CD4-positive, alpha-beta memory T cell (primary cell): ENCODE measurements around the gene KIDINS220. TPM values are rescaled to one million over a fixed set of nuclear protein-coding genes. Genes with fewer than 3 reads are reported as not detected.

ENCODE experiments used
- CTCF ChIA-PET: fragments of 350-600 bp; sonication (Branson Sonifier 250); formaldehyde crosslinking; loops from one replicate; lab custom pipeline; 2021; ENCODE audit warnings: inconsistent platforms; ENCODE audit not compliant: partially characterized antibody; lab: Charles Lee
- POLR2A ChIA-PET: fragments of 350-600 bp; sonication (Branson Sonifier 250); formaldehyde crosslinking; loops from one replicate; lab custom pipeline; 2021; ENCODE audit not compliant: partially characterized antibody; lab: Charles Lee
- DNase-seq, 5 donors: peaks; one replicate each; pipeline versions ENCODE4 v3.0.0 to v3.0.0-alpha.2; 2020 to 2022; ENCODE audit warnings: mixed read lengths in 1 of 5
- H3K27ac ChIP-seq: one replicate; pipeline ENCODE4 v1.7.0; 2013; ENCODE audit warnings: low read depth, low read length
- H3K27me3 ChIP-seq: 2 replicates; pipeline ENCODE4 v1.7.0; 2013; ENCODE audit warnings: mild to moderate bottlenecking, low read length, moderate library complexity; ENCODE audit not compliant: insufficient read depth
- H3K36me3 ChIP-seq: 2 replicates; pipeline ENCODE4 v1.7.0; 2013; ENCODE audit warnings: mild to moderate bottlenecking, low read length, moderate library complexity; ENCODE audit not compliant: insufficient read depth
- H3K4me1 ChIP-seq: 2 replicates; pipeline ENCODE4 v1.7.0; 2013; ENCODE audit warnings: mild to moderate bottlenecking, low read length, moderate library complexity; ENCODE audit not compliant: insufficient read depth
- H3K4me3 ChIP-seq, 2 donors: one replicate each; pipeline ENCODE4 v1.7.0; 2013; ENCODE audit warnings: low read length in 2 of 2, mild to moderate bottlenecking in 1 of 2
- H3K9me3 ChIP-seq, 2 donors: one replicate each; pipeline ENCODE4 v1.7.0; 2013; ENCODE audit warnings: low read length in 2 of 2, control low read depth in 1 of 2; ENCODE audit not compliant: control insufficient read depth in 1 of 2
- H3K27ac Mint-ChIP-seq, 7 donors: one replicate each; pipeline ENCODE4 v1.8.0; 2020 to 2021; ENCODE audit warnings: mixed read lengths in 7 of 7, mild to moderate bottlenecking in 6 of 7, inconsistent platforms in 3 of 7, moderate library complexity in 3 of 7
- H3K27me3 Mint-ChIP-seq, 2 donors: one replicate each; pipeline ENCODE4 v1.8.0; 2020 to 2021; ENCODE audit warnings: mixed read lengths in 2 of 2
- H3K36me3 Mint-ChIP-seq, 2 donors: one replicate each; pipeline ENCODE4 v1.8.0; 2020 to 2021; ENCODE audit warnings: mixed read lengths in 2 of 2, inconsistent platforms in 1 of 2, mild to moderate bottlenecking in 1 of 2
- H3K4me1 Mint-ChIP-seq, 4 donors: one replicate each; pipeline ENCODE4 v1.8.0; 2020 to 2021; ENCODE audit warnings: mixed read lengths in 4 of 4, mild to moderate bottlenecking in 1 of 4
- H3K4me3 Mint-ChIP-seq, 8 donors: one replicate each; pipeline ENCODE4 v1.8.0; 2020 to 2021; ENCODE audit warnings: mixed read lengths in 8 of 8, mild to moderate bottlenecking in 7 of 8, moderate library complexity in 6 of 8, inconsistent platforms in 3 of 8
- H3K9me3 Mint-ChIP-seq, 8 donors: one replicate each; pipeline ENCODE4 v1.8.0; 2020 to 2021; ENCODE audit warnings: mixed read lengths in 8 of 8, mild to moderate bottlenecking in 5 of 8, inconsistent platforms in 3 of 8, moderate library complexity in 1 of 8
- intact Hi-C: fragments of 100-400 bp; cut with micrococcal nuclease; formaldehyde crosslinking; loops from one replicate; pipeline ENCODE4 v1.15.1; 2023
- polyA plus RNA-seq, 2 donors: library from polyadenylated mRNA; unstranded; fragments of 300-500 nt; fragmentation: Illumina TruSeq; gene quantifications; one replicate each; pipeline ENCODE4 v1.2.3, GENCODE V29; 2021
- total RNA-seq, 2 experiments: library from RNA; stranded (reverse); gene quantifications; one replicate each; pipeline ENCODE4 v1.2.3, GENCODE V29; 2021

The KIDINS220 gene
- total and polyA plus RNA-seq, 4 experiments from 2014 or later = 15.0 to 52.3 (median 39.8) TPM

DNA sequence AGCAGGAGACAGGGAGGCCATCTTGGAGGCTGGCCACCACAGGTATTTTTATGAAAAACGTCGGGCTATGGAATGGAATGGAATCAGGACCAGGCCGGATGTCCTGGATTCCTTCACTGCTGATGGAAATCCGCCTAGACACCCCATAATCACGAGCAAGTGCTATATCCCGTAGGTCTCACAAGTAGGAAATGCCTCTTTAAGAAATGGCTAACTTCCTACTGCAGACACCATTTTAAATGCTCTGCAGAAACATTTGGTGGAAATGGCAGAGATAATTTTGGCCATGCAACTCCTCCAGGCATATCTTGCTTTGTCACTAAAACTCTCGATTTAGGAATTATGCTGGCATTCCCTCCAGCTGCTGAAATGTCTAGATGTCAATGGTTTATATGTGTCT, 137.6 kb downstream of the KIDINS220 start:
- POLR2A ChIA-PET = no interaction called here
- Histone ChIP-seq H3K4me1 (no peaks in the 10 kb centered on the region), H3K4me3 (no peak overlapping the region), H3K9me3 (no peaks in the 10 kb centered on the region), H3K36me3 (no peaks in the 10 kb centered on the region), H3K27ac (no peak overlapping the region), H3K27me3 (no peaks in the 10 kb centered on the region)
- H3K27ac Mint-ChIP-seq = no peak overlapping the region
- no peak overlapping the region for H3K4me3 Mint-ChIP-seq
- no peak for DNase-seq
- intact Hi-C loops = no loop called here
- peaks cover 0 to 4% of the 10 kb centered on the region in 2 donors for H3K27me3 Mint-ChIP-seq
- H3K9me3 Mint-ChIP-seq = peaks cover 0 to 6% (median 0%) of the 10 kb centered on the region in 8 donors
- H3K36me3 Mint-ChIP-seq = no peaks in the 10 kb centered on the region
- H3K4me1 Mint-ChIP-seq = no peaks in the 10 kb centered on the region
- CTCF ChIA-PET = no interaction called here

DNA sequence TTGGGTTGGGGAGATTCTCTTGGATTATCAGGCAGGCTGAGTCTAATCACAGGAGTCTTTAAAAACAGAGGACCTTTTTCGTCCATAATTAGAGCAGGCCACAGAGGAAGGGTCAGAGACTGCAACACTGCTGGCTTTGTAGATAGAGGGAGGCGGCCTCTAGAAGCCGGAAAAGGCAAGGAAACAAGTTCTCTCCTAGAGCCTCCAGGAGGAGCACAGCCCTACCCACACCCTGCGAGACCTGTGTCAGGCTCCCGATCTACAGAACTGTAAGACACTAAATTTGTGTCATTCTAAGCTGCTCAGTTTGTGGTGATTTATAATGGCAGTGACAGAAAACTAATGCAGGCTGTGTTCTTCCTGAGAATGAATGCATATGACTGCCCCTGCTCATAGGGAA, 140.2 kb downstream of the KIDINS220 start:
- Histone ChIP-seq H3K27me3 (peaks cover 3% of the 10 kb centered on the region), H3K4me3 (no peak overlapping the region), H3K27ac (no peak overlapping the region), H3K4me1 (peaks cover 7% of the 10 kb centered on the region), H3K36me3 (no peaks in the 10 kb centered on the region), H3K9me3 (no peaks in the 10 kb centered on the region)
- Mint-ChIP-seq H3K4me3 (no peak overlapping the region), H3K4me1 (peaks cover 0 to 5% (median 3%) of the 10 kb centered on the region in 4 donors), H3K9me3 (peaks cover 0 to 6% (median 0%) of the 10 kb centered on the region in 8 donors), H3K27ac (no peak overlapping the region), H3K36me3 (no peaks in the 10 kb centered on the region), H3K27me3 (peaks cover 4 to 7% of the 10 kb centered on the region in 2 donors)
- intact Hi-C loops = no loop called here
- ChIA-PET CTCF (interaction anchor here (1.2 kb wide), 1 partner anchor 9 kb away, joined by 4 read pairs; no protein-coding TSS in a partner anchor), POLR2A (no interaction called here)
- no peak for DNase-seq

DNA sequence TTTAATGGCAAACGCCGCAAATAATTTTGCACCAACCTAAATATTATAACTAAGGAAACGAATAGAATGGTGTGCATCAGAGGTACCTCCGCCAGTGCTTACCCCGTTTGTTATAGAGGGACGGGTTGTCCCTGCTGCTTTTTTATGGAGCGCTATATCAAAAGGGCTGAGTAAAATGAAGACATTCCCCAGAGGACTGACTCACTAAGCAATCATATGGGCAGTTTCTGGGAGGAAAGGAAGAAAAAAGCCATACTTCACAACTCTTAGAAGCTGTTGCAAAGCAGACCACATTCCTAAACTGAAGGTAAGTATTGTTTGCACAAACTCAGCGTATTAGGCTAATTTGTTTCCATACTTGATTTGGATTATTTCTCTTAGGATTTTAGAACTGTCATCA, 142.7 kb downstream of the KIDINS220 start:
- POLR2A ChIA-PET = no interaction called here
- H3K27ac ChIP-seq = no peak overlapping the region
- peaks cover 7% of the 10 kb centered on the region for H3K4me1 ChIP-seq
- H3K4me3 Mint-ChIP-seq = no peak overlapping the region
- H3K9me3 Mint-ChIP-seq = peaks cover 0 to 6% (median 0%) of the 10 kb centered on the region in 8 donors
- H3K4me3 ChIP-seq = no peak overlapping the region
- no peak for DNase-seq
- no peaks in the 10 kb centered on the region for H3K36me3 ChIP-seq
- peaks cover 12% of the 10 kb centered on the region for H3K27me3 ChIP-seq
- no peaks in the 10 kb centered on the region for H3K36me3 Mint-ChIP-seq
- H3K27me3 Mint-ChIP-seq = peaks cover 14 to 17% of the 10 kb centered on the region in 2 donors
- CTCF ChIA-PET = no interaction called here
- no peaks in the 10 kb centered on the region for H3K9me3 ChIP-seq
- H3K4me1 Mint-ChIP-seq = peaks cover 3 to 5% (median 4%) of the 10 kb centered on the region in 4 donors
- intact Hi-C loops = no loop called here
- no peak overlapping the region for H3K27ac Mint-ChIP-seq

DNA sequence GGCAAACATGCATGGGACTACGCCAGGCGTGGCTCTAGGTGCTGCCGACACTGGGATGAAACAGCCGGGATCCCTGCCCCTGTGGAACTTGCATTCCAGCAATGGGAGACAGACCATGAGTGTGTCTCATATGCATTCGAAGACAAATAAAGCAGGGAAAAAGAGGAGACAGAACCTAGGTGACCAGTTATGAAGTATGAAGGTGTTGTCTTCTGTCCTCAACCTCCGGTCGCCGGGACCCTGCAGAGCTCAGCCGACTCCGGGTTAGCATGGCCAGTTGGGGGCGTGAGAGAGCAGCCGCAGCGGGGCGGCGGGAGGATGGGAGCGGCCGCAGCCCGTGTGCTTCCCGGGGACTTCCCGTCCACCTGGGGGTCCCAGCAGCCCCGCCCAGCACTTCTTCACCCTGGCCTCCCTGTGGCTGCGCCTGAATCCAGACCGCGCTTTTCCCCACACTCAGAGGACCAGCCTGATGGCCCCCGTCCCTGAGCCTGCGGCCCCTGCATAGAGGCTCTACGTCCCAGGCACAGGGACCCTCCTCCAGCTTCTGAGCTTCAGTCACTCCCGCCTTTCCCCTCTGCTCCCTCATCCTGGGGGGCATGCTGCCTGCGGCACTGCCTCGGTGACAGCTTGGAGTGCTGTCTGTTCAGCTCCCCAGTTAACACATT, 144.1 kb downstream of the KIDINS220 start:
- Histone ChIP-seq H3K4me1 (peaks cover 7% of the 10 kb centered on the region), H3K4me3 (no peak overlapping the region), H3K27me3 (peaks cover 12% of the 10 kb centered on the region), H3K27ac (no peak overlapping the region), H3K36me3 (no peaks in the 10 kb centered on the region), H3K9me3 (no peaks in the 10 kb centered on the region)
- POLR2A ChIA-PET = no interaction called here
- H3K9me3 Mint-ChIP-seq = peaks cover 0 to 6% (median 0%) of the 10 kb centered on the region in 8 donors
- peak in 1 of 5 donors; percentile 28 for DNase-seq
- H3K27me3 Mint-ChIP-seq = peaks cover 17 to 18% of the 10 kb centered on the region in 2 donors
- no peaks in the 10 kb centered on the region for H3K36me3 Mint-ChIP-seq
- H3K27ac Mint-ChIP-seq = no peak overlapping the region
- H3K4me1 Mint-ChIP-seq = peaks cover 3 to 5% (median 4%) of the 10 kb centered on the region in 4 donors
- CTCF ChIA-PET = interaction anchor here (1.0 to 2.3 kb wide), 2 partner anchors 8 to 1265 kb away, joined by 3 to 6 read pairs; no protein-coding TSS in a partner anchor
- H3K4me3 Mint-ChIP-seq = peak overlapping the region in 3 of 8 donors; percentile 25 to 33 (median 31)
- intact Hi-C loops = no loop called here

DNA sequence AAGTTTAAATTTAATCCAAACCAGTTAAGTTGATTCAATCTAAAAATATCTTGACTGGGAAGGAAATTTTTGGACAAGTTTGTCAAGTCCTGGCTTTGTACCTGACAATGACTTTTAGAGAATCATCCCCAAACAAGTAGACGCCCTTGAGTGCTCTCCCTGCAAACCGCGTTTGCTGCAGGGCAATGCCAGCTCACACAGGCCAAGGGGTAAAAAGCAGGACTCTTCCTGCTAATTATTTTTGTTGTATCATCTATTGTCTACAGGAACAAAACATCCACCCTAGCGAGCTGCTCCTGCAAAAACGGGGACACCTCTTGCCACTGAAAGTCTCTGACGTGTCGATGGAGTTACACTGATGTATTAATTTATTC, 144.6 kb downstream of the KIDINS220 start:
- peaks cover 3 to 5% (median 4%) of the 10 kb centered on the region in 4 donors for H3K4me1 Mint-ChIP-seq
- no peak for DNase-seq
- intact Hi-C loops = no loop called here
- POLR2A ChIA-PET = interaction anchor here (0.6 kb wide), 1 partner anchor 1020 kb away, joined by 4 read pairs; no protein-coding TSS in a partner anchor
- Histone ChIP-seq H3K27ac (no peak overlapping the region), H3K9me3 (no peaks in the 10 kb centered on the region), H3K36me3 (no peaks in the 10 kb centered on the region), H3K27me3 (peaks cover 12% of the 10 kb centered on the region), H3K4me1 (peaks cover 7% of the 10 kb centered on the region), H3K4me3 (no peak overlapping the region)
- peaks cover 0 to 4% (median 0%) of the 10 kb centered on the region in 8 donors for H3K9me3 Mint-ChIP-seq
- H3K4me3 Mint-ChIP-seq = peak overlapping the region in 1 of 8 donors; percentile 17
- CTCF ChIA-PET = interaction anchor here (1.0 to 2.3 kb wide), 2 partner anchors 8 to 1265 kb away, joined by 3 to 6 read pairs; no protein-coding TSS in a partner anchor
- no peaks in the 10 kb centered on the region for H3K36me3 Mint-ChIP-seq
- H3K27me3 Mint-ChIP-seq = peaks cover 17 to 18% of the 10 kb centered on the region in 2 donors
- H3K27ac Mint-ChIP-seq = no peak overlapping the region

DNA sequence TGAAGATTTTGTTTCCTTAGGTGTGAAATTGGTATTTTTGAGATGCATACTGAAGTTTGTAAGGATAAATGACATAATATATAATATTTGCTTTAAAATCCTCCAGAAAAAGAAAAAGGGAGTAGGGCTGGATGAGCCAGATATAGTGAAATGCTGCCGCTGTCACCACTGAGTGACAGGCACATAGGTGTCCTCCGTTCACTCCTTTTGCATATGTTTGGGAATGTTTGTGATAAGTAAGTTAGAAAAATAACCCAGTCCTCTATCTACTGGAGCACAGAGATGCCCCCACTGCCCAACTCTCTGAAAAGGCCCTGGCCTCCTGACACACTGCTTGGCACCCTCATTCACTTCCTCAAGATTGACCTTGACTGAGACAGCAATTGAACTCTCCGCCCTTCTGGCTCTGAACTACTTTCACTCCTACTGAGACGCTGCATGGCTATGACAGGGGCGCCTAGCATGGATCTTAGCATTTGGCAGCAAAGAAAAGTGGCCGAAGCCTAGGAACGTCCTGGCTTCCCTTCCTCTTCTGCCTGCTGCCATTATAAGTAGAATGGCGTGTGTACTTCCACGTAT, 145.5 kb downstream of the KIDINS220 start:
- ChIA-PET POLR2A (no interaction called here), CTCF (interaction anchor here (2.3 kb wide), 1 partner anchor 1264 kb away, joined by 6 read pairs; no protein-coding TSS in a partner anchor)
- intact Hi-C loops = no loop called here
- H3K4me1 ChIP-seq = peaks cover 7% of the 10 kb centered on the region
- H3K9me3 Mint-ChIP-seq = peaks cover 0 to 4% (median 0%) of the 10 kb centered on the region in 8 donors
- no peak overlapping the region for H3K27ac ChIP-seq
- H3K27ac Mint-ChIP-seq = no peak overlapping the region
- DNase-seq = no peak
- H3K4me3 ChIP-seq = no peak overlapping the region
- H3K4me1 Mint-ChIP-seq = peaks cover 3 to 5% (median 4%) of the 10 kb centered on the region in 4 donors
- no peaks in the 10 kb centered on the region for H3K9me3 ChIP-seq
- H3K36me3 ChIP-seq = no peaks in the 10 kb centered on the region
- H3K4me3 Mint-ChIP-seq = no peak overlapping the region
- H3K27me3 Mint-ChIP-seq = peaks cover 17 to 18% of the 10 kb centered on the region in 2 donors
- H3K36me3 Mint-ChIP-seq = no peaks in the 10 kb centered on the region
- peaks cover 12% of the 10 kb centered on the region for H3K27me3 ChIP-seq
